Endothelial cell of umbilical vein (primary cell): ENCODE measurements around the gene PDCD2. TPM values are rescaled to one million over a fixed set of nuclear protein-coding genes. Genes with fewer than 3 reads are reported as not detected.

Experiments
- BruUV-seq: library from RNA; stranded (reverse); fragments of 400-500 nt; replicated peaks from 2 replicates; lab custom pipeline; 2021; lab: Mats Ljungman, UMichigan
- CTCF ChIA-PET: fragments of 300-600, 350-600 bp; sonication (Branson Sonifier 250); formaldehyde crosslinking; loops from one replicate; lab custom pipeline; 2021; ENCODE audit warnings: antibody characterized with exemption, inconsistent platforms; lab: Charles Lee
- POLR2A ChIA-PET: fragments of 300-600, 350-600 bp; sonication (Branson Sonifier 250); formaldehyde crosslinking; loops from one replicate; lab custom pipeline; 2021; ENCODE audit warnings: antibody characterized with exemption, inconsistent platforms; lab: Charles Lee
- DNase-seq: peaks from one replicate; pipeline ENCODE4 v3.0.0-alpha.2; 2011; ENCODE audit warnings: low read depth, low spot score
- FAIRE-seq: peaks from 2 replicates; lab custom pipeline; 2011; peaks lifted over from hg19 to GRCh38; lab: Jason Lieb, UNC
- H2AFZ ChIP-seq: 2 replicates; pipeline ENCODE4 v1.6.0; 2012; ENCODE audit warnings: low read depth, low read length, control low read depth, inconsistent platforms
- H3K27ac ChIP-seq: 2 replicates; pipeline ENCODE4 v1.5.1; 2011; ENCODE audit warnings: low read depth, mild to moderate bottlenecking, control low read depth, low read length, moderate library complexity; ENCODE audit not compliant: insufficient read depth
- H3K27me3 ChIP-seq, 2 experiments: 2 replicates each; pipeline versions ENCODE4 v1.6.0 to v1.6.1; 2011; ENCODE audit warnings: low read length in 2 of 2, mixed read lengths in 1 of 2; ENCODE audit not compliant: control insufficient read depth in 2 of 2, insufficient read depth in 2 of 2
- H3K36me3 ChIP-seq, 2 experiments: 2 replicates in 1 of 2; 3 replicates in 1 of 2; pipeline ENCODE4 v1.5.1; 2011; ENCODE audit warnings: low read length in 2 of 2, mild to moderate bottlenecking in 1 of 2, moderate library complexity in 1 of 2; ENCODE audit not compliant: control insufficient read depth in 2 of 2, insufficient read depth in 2 of 2; ENCODE audit errors: extremely low read depth in 1 of 2
- H3K4me1 ChIP-seq: 3 replicates; pipeline ENCODE4 v1.5.1; 2011; ENCODE audit warnings: mild to moderate bottlenecking, low read length; ENCODE audit not compliant: control insufficient read depth, insufficient read depth; ENCODE audit errors: extremely low read depth
- H3K4me2 ChIP-seq: 2 replicates; pipeline ENCODE4 v1.6.1; 2011; ENCODE audit warnings: low read length, control low read depth, mixed read lengths; ENCODE audit not compliant: insufficient read depth
- H3K4me3 ChIP-seq, 3 experiments: fragments of 200-600 bp in 1 of 3; sonication (generic), shearing (Covaris generic) in 1 of 3; replicated peaks in 1 of 3; 2 replicates each; pipeline ENCODE4 v1.5.1; 2011 to 2016; ENCODE audit warnings: control low read depth in 3 of 3, low read length in 3 of 3, mild to moderate bottlenecking in 2 of 3, inconsistent platforms in 1 of 3, low read depth in 1 of 3, moderate library complexity in 1 of 3; ENCODE audit not compliant: insufficient read depth in 1 of 3
- H3K79me2 ChIP-seq: 2 replicates; pipeline ENCODE4 v1.6.0; 2012; ENCODE audit warnings: low read length, inconsistent platforms; ENCODE audit not compliant: control insufficient read depth, insufficient read depth
- H3K9ac ChIP-seq: replicated peaks from 2 replicates; pipeline ENCODE3; 2011; ENCODE audit warnings: low read length, control low read depth; ENCODE audit not compliant: insufficient read depth; ENCODE audit errors: extremely low read depth
- H3K9me1 ChIP-seq: replicated peaks from 3 replicates; pipeline ENCODE4 v1.6.0; 2011; ENCODE audit warnings: mild to moderate bottlenecking, low read length; ENCODE audit not compliant: control insufficient read depth, insufficient read depth; ENCODE audit errors: extremely low read depth
- H3K9me3 ChIP-seq: replicated peaks from 2 replicates; pipeline ENCODE4 v1.5.1; 2012; ENCODE audit warnings: low read length, inconsistent platforms; ENCODE audit not compliant: control insufficient read depth, insufficient read depth
- H4K20me1 ChIP-seq: replicated peaks from 2 replicates; pipeline ENCODE3; 2011; ENCODE audit warnings: mild to moderate bottlenecking, low read length; ENCODE audit not compliant: control insufficient read depth, insufficient read depth; ENCODE audit errors: extremely low read depth
- CTCF ChIP-seq, 2 donors: IDR thresholded peaks; 1 replicate in 1 of 2; 2 replicates in 1 of 2; pipeline ENCODE4 v1.5.1; 2011; ENCODE audit warnings: low read length in 2 of 2, mild to moderate bottlenecking in 2 of 2, moderate library complexity in 2 of 2, control low read depth in 1 of 2, inconsistent platforms in 1 of 2, low read depth in 1 of 2; ENCODE audit not compliant: insufficient read depth in 1 of 2; ENCODE audit errors: extremely low read depth in 1 of 2
- JUN ChIP-seq: IDR thresholded peaks from 2 replicates; pipeline ENCODE4 v1.6.1; 2011; ENCODE audit warnings: borderline replicate concordance, low read depth; ENCODE audit not compliant: insufficient read length, insufficient read depth
- MAX ChIP-seq: IDR thresholded peaks from 2 replicates; pipeline ENCODE4 v1.6.1; 2011; ENCODE audit not compliant: insufficient read depth, insufficient read length
- MYC ChIP-seq: IDR thresholded peaks from one replicate; pipeline ENCODE4 v1.6.1; 2011; ENCODE audit warnings: mild to moderate bottlenecking, low read depth, low read length
- POLR2A ChIP-seq: IDR thresholded peaks from 2 replicates; pipeline ENCODE4 v1.6.1; 2012; ENCODE audit warnings: low read depth, mild to moderate bottlenecking, control low read depth, low read length
- POLR2AphosphoS5 ChIP-seq: IDR thresholded peaks from 2 replicates; pipeline ENCODE4 v1.6.1; 2012; ENCODE audit warnings: low read depth, mild to moderate bottlenecking, control low read depth, low read length, moderate library complexity; ENCODE audit not compliant: insufficient read depth
- dilution Hi-C: fragments of 300-500 bp; cut with MboI; formaldehyde crosslinking; loops from one replicate; pipeline ENCODE4 v1.15.0; 2019; ENCODE audit warnings: low sequenced_read_pairs; ENCODE audit not compliant: extremely low pct_ligation_motif_present
- intact Hi-C: fragments of 100-400 bp; cut with micrococcal nuclease; formaldehyde crosslinking; loops from one replicate; pipeline ENCODE4 v1.10.0; 2022
- polyA plus RNA-seq, 4 experiments: library from polyadenylated mRNA; depleted of rRNA in 3 of 4; stranded (reverse) in 3 of 4; unstranded in 1 of 4; fragments of >200 nt; gene quantifications; 2 replicates each; pipeline versions ENCODE4 v1.2.1 to v1.2.3, GENCODE V29; 2011 to 2012; ENCODE audit warnings: missing spikeins in 1 of 4
- total RNA-seq: library from RNA; stranded (reverse); gene quantifications from 2 replicates; pipeline ENCODE4 v1.2.3, GENCODE V29; 2021

Gene PDCD2
- total and polyA plus RNA-seq, 2 donors (not counting 3 experiments of a cell fraction or from before 2014, with no cell fraction given), result 53.9 to 67.8 TPM

- no peak overlapping the region for H3K4me3 ChIP-seq
- POLR2A ChIA-PET, result no interaction called here
- H3K36me3 ChIP-seq, result peaks cover 38 to 39% of the 10 kb centered on the region in 2 experiments
- no peak overlapping the region for H3K27ac ChIP-seq
- H3K4me1 ChIP-seq, result no peaks in the 10 kb centered on the region
- dilution Hi-C loops (no loop called here), intact Hi-C loops (no loop called here)
- H3K4me2 ChIP-seq, result no peak overlapping the region
- H3K9me1 ChIP-seq, result no peaks in the 10 kb centered on the region
- H3K9me3 ChIP-seq, result no peaks in the 10 kb centered on the region
- H3K9ac ChIP-seq, result no peak overlapping the region
- DNase-seq, result no peak
- H3K79me2 ChIP-seq, result peaks cover 11% of the 10 kb centered on the region
- no peaks in the 10 kb centered on the region for H3K27me3 ChIP-seq
- no peak overlapping the region for H2AFZ ChIP-seq
- no peak for FAIRE-seq
- CTCF ChIA-PET, result no interaction called here
- H4K20me1 ChIP-seq, result no peaks in the 10 kb centered on the region
- BruUV-seq, result no TSS peak
- no peak for TF ChIP-seq MYC
- no peak for TF ChIP-seq POLR2A
- TF ChIP-seq CTCF (IDR thresholded peaks at IDR 0.05; ENCODE audit: extremely low read depth in 1 of 2, insufficient read depth in 1 of 2, low read depth in 1 of 2, low read length in 2 of 2), result no peak
- no peak for TF ChIP-seq MAX
- TF ChIP-seq JUN, result no peak
These were observed 47.8 kb downstream of the PDCD2 start for GRCh38 chr6:170536671-170537070.

GRCh38 chr6:170535004-170535403, 49.4 kb downstream of the PDCD2 start:
- intact Hi-C loops (no loop called here), dilution Hi-C loops (no loop called here)
- ChIA-PET CTCF (interaction anchor here (1.2 kb wide), 1 partner anchor 703 kb away, joined by 3 read pairs; no protein-coding TSS in a partner anchor), POLR2A (no interaction called here)
- H3K79me2 ChIP-seq, result peaks cover 4% of the 10 kb centered on the region
- no peaks in the 10 kb centered on the region for H4K20me1 ChIP-seq
- no peak overlapping the region for H3K4me3 ChIP-seq
- no peak for TF ChIP-seq POLR2A
- TF ChIP-seq POLR2AphosphoS5, result no peak
- no peak for TF ChIP-seq MAX
- no peak overlapping the region for H2AFZ ChIP-seq
- no peaks in the 10 kb centered on the region for H3K9me3 ChIP-seq
- DNase-seq (no peak), FAIRE-seq (no peak)
- H3K9me1 ChIP-seq, result no peaks in the 10 kb centered on the region
- H3K4me2 ChIP-seq, result no peak overlapping the region
- no peaks in the 10 kb centered on the region for H3K4me1 ChIP-seq
- H3K36me3 ChIP-seq, result peaks cover 36 to 37% of the 10 kb centered on the region in 2 experiments
- BruUV-seq, result no TSS peak
- H3K27me3 ChIP-seq, result no peaks in the 10 kb centered on the region
- no peak overlapping the region for H3K27ac ChIP-seq
- no peak overlapping the region for H3K9ac ChIP-seq
